ENCODE results near the gene MAP7D3.
"Not testable (repeated sequence)": the region's sequence is repeated elsewhere in the genome, so short reads cannot be mapped to it uniquely, and the experiment has no call there.

The MAP7D3 gene

DNA sequence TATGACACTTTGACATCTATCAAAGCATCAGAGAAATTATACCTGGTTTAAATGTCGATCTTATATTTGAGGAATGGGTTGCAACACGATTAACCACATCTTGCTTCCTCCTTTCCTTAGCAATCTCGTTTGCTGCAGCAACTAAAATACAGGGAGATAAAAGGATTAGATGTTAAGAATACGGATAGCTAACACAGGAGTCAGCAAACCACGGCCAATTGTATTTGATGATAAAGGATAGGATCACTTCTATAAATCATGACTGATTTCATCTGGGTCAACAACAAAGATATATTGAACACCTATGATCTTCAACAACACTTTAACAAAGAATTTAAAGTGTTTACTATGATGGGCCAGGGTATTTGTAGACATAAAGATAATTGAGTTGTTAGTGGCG lies 5.0 kb downstream of the MAP7D3 start:
- no peak for DNase-seq

GRCh38 chrX:136237849-136238248 lies 13.4 kb downstream of the MAP7D3 start:
- not testable (repeated sequence) for DNase-seq

DNA sequence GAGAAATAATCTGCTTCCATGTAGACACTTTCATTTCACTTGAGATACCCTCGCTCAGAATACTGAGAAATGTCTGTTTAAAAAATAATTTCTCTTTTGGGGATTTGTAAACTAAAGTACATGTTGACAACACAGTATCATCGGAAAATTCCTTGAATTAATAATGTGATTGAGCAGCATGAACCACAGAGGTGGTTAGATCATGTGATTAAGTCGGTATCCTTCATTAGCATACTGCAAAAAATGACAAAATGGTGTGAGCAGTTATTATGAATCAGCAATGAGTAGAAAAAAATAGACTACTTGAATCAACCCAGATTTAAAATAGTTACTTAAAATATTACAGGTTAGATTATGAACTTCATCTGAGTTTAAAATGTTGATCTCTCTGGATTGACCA lies 14.1 kb downstream of the MAP7D3 start:
- no peak for DNase-seq

GRCh38 chrX:136228839-136229207 lies 22.4 kb downstream of the MAP7D3 start:
- no peak for DNase-seq

GRCh38 chrX:136227948-136228838 lies 23.0 kb downstream of the MAP7D3 start:
- DNase-seq, result no peak

DNA sequence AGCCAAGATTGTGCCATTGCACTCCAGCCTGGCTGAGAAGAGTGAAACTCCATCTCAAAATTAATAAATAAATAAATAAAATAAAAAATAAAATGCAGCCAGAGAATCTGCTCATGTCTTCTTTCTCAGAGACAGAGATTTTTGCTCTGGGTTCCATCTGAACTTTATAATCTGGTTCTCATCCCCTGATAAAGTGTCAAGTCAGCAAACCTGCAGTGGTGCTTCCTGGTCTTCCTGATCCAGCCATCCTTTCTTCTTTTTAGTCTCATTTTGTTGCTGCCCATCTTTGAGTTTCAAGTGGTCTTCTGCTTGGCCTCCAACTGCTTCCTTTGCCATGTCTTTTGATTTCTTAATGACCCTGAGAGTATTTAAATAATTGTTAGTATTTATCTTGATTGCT lies 24.1 kb downstream of the MAP7D3 start:
- no peak for DNase-seq

GRCh38 chrX:136221851-136222513 lies 29.2 kb downstream of the MAP7D3 start:
- DNase-seq, result no peak

DNA sequence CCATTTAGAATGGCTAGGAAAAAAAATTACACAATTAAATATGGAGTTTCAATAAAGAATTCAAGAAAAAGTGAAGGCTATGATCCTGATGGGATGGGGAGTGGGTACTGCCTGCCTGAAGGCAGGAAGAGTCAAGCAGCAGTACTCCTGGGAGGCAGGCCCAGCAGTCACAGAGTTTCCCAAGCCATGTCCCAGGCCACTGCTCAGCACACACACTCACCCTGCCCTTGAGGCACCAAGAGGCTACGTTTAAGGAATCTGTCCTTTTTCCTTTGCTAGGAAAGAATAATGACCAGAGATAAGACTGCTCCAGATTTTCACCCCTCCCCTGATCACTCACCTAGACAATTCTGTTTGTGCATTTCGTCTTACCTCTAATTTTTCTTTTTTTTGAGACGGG lies 30.2 kb downstream of the MAP7D3 start:
- DNase-seq, result no peak

DNA sequence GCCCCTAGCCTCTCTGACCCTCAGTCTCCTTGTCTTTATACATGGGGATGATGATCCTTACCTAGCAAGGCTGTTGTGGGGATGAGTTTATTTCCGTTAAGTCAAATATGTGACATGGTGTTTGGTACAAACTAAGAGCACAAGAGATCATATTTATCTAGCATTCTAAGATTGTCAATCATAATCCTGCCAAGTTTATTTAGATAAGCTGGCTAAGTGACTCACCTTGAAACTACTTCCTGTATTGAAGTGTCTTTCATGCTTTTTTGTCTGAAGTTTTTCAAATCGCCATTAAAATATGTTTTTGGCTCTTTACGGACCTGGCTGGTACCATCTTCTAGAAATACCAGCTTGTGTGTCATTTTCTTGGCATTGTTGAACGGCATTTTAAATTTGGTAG lies 30.7 kb downstream of the MAP7D3 start:
- no peak for DNase-seq

- DNase-seq, result no peak
These were observed 31.3 kb downstream of the MAP7D3 start for GRCh38 chrX:136219893-136220292.

DNA sequence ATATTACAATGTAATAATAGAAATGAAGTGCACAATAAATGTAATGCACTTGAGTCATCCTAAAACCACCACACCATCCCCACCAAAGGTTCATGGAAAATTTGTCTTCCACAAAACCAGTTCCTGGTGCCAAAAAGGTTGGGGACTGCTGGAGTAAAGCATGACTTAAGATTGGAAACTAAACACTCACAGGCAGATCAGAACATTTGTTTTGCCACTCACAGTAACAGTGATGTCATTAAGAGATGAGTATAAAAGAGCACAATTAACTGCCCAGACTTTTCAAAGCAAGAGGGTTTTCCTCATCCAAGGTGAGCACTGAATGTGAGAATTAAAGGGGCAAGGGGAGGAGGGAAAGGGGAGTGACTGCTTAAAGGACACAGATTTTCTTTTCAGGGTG lies 35.6 kb downstream of the MAP7D3 start:
- DNase-seq, result no peak

GRCh38 chrX:136214551-136214950 lies 36.6 kb downstream of the MAP7D3 start:
- no peak for DNase-seq

DNA sequence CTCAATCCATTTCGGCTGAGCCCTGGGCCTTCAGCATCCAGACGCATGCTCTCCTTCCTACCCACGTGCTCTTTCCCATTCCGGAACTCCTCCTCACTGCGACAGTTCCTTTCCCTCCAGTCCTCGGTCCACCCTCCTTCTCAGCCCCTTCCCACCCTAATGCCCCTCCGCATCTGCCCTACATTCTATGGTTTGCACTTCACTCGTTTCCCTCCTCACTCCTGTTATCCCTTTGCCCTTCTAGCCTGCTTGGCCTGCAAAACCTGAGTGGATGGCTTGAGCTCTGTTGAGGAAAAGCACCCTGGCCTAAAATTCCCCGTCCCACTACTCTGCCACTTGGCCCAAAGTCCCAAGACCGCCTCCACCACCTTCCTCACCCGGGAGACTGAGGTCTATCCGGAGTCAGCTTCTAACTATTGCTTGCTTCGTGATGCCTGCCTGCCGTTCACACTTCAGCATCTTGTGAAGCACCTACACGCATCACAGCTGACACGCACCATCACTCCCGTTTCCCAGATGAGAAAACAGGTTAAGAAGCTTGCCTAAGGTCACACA lies 38.6 kb downstream of the MAP7D3 start:
- no peak for DNase-seq

- no peak for DNase-seq
These were observed 39.2 kb downstream of the MAP7D3 start for GRCh38 chrX:136211766-136212556.

- no peak for DNase-seq
These were observed 40.4 kb downstream of the MAP7D3 start for GRCh38 chrX:136210806-136211205.

GRCh38 chrX:136210243-136210642 lies 41.0 kb downstream of the MAP7D3 start:
- DNase-seq, result no peak

GRCh38 chrX:136209751-136210150 lies 41.4 kb downstream of the MAP7D3 start:
- no peak for DNase-seq

DNA sequence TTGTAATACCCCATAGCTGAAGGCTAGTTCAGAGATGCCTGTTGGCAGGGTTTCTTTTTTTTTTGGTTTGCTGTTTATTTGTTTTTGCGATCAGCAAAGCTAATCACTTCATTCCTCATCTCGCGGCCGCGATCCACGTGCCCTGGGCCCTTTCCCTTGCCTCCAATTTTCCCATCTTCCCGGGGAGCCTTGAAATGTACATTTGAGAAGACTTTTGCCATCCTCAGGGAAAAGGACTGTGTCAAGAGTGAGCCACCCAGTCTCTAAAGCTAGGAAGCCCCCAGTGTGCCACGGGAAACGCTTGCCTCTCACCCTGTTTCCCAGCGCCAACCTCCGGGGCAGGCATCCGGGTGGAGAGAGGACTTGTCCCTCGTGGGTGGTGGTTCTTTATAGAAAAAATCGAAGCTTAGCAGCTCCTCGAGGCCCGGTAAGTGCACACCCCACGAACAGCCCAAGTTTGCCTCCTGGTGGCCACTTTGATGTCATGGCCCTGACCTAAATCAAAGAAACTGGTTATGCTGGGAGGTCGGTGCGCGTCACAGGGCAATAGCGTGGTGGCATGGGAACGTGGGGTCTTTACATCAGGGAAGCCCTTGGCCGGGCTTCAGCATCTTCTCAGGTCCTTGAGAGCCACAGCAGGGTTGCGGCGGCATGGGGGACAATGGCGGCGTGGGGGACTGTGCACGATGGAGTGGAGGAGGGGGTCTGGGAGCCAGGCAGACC lies 42.0 kb downstream of the MAP7D3 start:
- DNase-seq, result no peak

GRCh38 chrX:136207546-136207945 lies 43.7 kb downstream of the MAP7D3 start:
- no peak for DNase-seq

DNA sequence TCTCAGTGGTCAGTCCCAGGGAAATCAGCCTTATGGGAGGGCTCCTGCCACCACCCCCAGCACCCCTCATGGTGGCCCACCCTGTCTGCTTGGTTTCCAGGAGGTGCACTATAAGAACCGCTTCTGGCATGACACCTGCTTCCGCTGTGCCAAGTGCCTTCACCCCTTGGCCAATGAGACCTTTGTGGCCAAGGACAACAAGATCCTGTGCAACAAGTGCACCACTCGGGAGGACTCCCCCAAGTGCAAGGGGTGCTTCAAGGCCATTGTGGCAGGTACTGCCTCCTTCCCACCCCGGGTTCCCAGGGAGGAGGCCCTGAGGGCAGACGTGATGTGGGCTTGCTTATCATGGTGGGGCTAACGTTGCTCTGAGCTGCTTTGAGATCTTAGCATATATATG lies 44.3 kb downstream of the MAP7D3 start:
- no peak for DNase-seq

DNA sequence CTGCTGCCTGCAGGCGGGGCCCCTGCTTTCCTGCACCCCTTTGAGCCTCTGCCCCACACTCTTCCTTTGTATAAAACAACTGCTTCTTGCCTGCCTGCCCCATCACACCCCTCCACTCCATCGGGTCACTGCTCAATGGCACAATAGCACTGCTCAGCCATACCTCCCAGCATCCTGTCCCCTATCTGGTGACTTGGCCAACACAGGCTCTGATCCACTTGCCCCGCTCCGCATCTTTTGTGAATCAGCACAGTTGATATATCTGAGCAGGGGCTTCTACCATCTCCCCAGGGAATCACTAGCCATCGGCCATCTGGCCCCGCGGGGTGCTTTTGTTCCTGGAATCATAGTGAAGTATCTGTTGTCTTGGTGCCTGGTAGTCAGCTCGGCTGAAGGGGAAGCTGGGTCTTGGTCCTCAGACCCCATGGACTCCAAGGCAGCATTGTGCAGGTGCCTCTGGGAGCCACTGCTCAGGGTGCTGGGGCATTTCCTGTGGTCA lies 45.3 kb downstream of the MAP7D3 start:
- DNase-seq, result no peak

DNA sequence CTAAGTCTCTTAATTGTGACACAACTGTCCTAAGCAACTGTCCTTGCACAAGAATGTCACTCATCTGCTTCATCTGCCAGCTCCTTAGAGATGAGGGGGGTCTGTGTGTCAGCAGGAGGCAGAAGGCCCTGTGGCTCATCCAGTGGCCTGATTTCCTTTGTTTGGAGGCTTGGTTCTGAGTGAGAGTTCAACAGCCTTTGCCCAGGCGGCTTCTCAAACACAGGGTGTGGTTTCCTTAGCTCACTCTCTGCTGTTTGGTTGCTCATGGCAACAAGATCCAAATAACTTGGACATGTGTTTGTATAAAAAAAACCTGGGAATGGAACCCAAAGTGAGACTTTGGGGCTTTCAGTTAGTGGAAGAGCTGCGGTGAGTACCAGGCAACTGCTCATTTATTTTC lies 46.6 kb downstream of the MAP7D3 start:
- DNase-seq, result no peak

GRCh38 chrX:136203951-136204350 lies 47.2 kb downstream of the MAP7D3 start:
- no peak for DNase-seq
